Nephron (organoid): ENCODE measurements around the gene ZC3H7B.

Source experiments
- H3K27ac Mint-ChIP-seq, 3 experiments: 2 replicates each; pipeline ENCODE4 v1.8.0; 2020; ENCODE audit warnings: mixed read lengths in 3 of 3, mild to moderate bottlenecking in 2 of 3, moderate library complexity in 1 of 3
- H3K27me3 Mint-ChIP-seq: 2 replicates; pipeline ENCODE4 v1.8.0; 2021; ENCODE audit warnings: low read depth, mild to moderate bottlenecking, moderate library complexity, mixed read lengths
- H3K36me3 Mint-ChIP-seq: 2 replicates; pipeline ENCODE4 v1.8.0; 2020; ENCODE audit warnings: low read depth, mixed read lengths
- H3K4me1 Mint-ChIP-seq: 2 replicates; pipeline ENCODE4 v1.8.0; 2020; ENCODE audit warnings: mixed read lengths
- H3K4me3 Mint-ChIP-seq, 3 experiments: 2 replicates each; pipeline ENCODE4 v1.8.0; 2020; ENCODE audit warnings: mild to moderate bottlenecking in 3 of 3, mixed read lengths in 3 of 3, moderate library complexity in 2 of 3
- H3K9me3 Mint-ChIP-seq: 2 replicates; pipeline ENCODE4 v1.8.0; 2020; ENCODE audit warnings: mixed read lengths
- TF ChIP-seq, protein P1 (sequence below), 3 experiments: fragments of 200-600 bp; sonication (generic); IDR thresholded peaks; one replicate each; pipeline ENCODE4 v1.5.0; 2021; ENCODE audit warnings: antibody characterized with exemption in 3 of 3; ENCODE audit not compliant: unreplicated experiment in 3 of 3

ZC3H7B gene

DNA sequence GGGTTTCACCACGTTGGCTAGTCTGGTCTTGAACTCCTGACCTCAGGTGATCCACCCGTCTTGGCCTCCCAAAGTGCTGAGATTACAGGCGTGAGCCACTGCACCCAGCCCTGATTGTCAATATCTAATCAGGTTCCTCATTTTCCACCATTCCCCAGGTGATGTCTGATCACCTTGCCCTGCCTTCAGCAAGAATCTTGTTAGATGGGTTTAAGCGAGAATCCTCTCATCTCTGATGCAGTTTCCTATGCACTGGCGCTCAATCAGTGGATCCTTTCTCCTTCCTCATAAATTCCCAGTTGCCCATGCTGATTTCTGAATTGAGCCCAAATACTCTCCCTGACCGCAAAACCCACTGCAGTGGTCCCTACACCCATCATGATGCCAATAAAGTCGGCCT, 664 bp upstream of the ZC3H7B start:
- peak overlapping the region; percentile 39 to 78 (median 64) for H3K27ac Mint-ChIP-seq
- TF ChIP-seq, protein P1, sequence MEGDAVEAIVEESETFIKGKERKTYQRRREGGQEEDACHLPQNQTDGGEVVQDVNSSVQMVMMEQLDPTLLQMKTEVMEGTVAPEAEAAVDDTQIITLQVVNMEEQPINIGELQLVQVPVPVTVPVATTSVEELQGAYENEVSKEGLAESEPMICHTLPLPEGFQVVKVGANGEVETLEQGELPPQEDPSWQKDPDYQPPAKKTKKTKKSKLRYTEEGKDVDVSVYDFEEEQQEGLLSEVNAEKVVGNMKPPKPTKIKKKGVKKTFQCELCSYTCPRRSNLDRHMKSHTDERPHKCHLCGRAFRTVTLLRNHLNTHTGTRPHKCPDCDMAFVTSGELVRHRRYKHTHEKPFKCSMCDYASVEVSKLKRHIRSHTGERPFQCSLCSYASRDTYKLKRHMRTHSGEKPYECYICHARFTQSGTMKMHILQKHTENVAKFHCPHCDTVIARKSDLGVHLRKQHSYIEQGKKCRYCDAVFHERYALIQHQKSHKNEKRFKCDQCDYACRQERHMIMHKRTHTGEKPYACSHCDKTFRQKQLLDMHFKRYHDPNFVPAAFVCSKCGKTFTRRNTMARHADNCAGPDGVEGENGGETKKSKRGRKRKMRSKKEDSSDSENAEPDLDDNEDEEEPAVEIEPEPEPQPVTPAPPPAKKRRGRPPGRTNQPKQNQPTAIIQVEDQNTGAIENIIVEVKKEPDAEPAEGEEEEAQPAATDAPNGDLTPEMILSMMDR (IDR thresholded peaks at IDR 0.05; ENCODE audit: unreplicated experiment in 3 of 3), result no peak
- peaks cover 26% of the 10 kb centered on the region for H3K4me1 Mint-ChIP-seq
- peak overlapping the region; percentile 74 to 80 (median 79) for H3K4me3 Mint-ChIP-seq
- H3K36me3 Mint-ChIP-seq, result peaks cover 13% of the 10 kb centered on the region
- no peaks in the 10 kb centered on the region for H3K9me3 Mint-ChIP-seq
- H3K27me3 Mint-ChIP-seq, result no peaks in the 10 kb centered on the region

- no peaks in the 10 kb centered on the region for H3K27me3 Mint-ChIP-seq
- peaks cover 21% of the 10 kb centered on the region for H3K4me1 Mint-ChIP-seq
- peaks cover 10% of the 10 kb centered on the region for H3K36me3 Mint-ChIP-seq
- peak overlapping the region; percentile 90 to 92 (median 91) for H3K4me3 Mint-ChIP-seq
- peak overlapping the region; percentile 93 to 97 (median 94) for H3K27ac Mint-ChIP-seq
- TF ChIP-seq, protein P1 (IDR thresholded peaks at IDR 0.05; ENCODE audit: unreplicated experiment in 3 of 3), result no peak
- no peaks in the 10 kb centered on the region for H3K9me3 Mint-ChIP-seq
Measured at GRCh38 chr22:41302021-41302767, 869 bp downstream of the ZC3H7B start.

GRCh38 chr22:41302811-41303210, 1.5 kb downstream of the ZC3H7B start:
- no peaks in the 10 kb centered on the region for H3K9me3 Mint-ChIP-seq
- peaks cover 17% of the 10 kb centered on the region for H3K36me3 Mint-ChIP-seq
- TF ChIP-seq, protein P1 (IDR thresholded peaks at IDR 0.05; ENCODE audit: unreplicated experiment in 3 of 3), result no peak
- peak overlapping the region; percentile 93 to 97 (median 94) for H3K27ac Mint-ChIP-seq
- H3K4me1 Mint-ChIP-seq, result peaks cover 27% of the 10 kb centered on the region
- H3K4me3 Mint-ChIP-seq, result peak overlapping the region; percentile 90 to 92 (median 91)
- no peaks in the 10 kb centered on the region for H3K27me3 Mint-ChIP-seq

DNA sequence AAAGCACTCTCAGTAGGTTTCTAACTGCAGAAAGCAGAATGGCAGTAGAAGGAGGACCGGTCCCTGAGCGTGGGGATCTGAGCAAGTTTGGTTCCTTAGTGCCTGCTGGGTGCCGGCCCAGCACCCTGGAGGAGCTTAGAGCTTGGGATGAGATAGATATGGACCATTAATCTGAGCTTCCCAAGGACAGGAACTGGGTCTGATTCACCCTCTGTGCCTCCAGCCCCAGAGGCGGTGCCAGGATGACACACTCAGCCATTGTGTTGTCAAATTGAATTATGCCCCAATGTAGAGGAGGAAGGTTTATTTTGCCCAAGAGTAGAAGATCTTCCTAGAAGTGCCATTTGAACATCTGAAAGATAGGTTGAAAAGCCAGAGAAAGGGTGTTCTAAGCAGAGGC, 4.3 kb downstream of the ZC3H7B start:
- Mint-ChIP-seq H3K9me3 (no peaks in the 10 kb centered on the region), H3K27ac (peak overlapping the region in 2 of 3 experiments; percentile 38 to 50), H3K4me3 (peak overlapping the region in 2 of 3 experiments; percentile 32), H3K36me3 (peaks cover 30% of the 10 kb centered on the region), H3K27me3 (no peaks in the 10 kb centered on the region), H3K4me1 (peaks cover 36% of the 10 kb centered on the region)
- TF ChIP-seq, protein P1 (IDR thresholded peaks at IDR 0.05; ENCODE audit: unreplicated experiment in 3 of 3), result no peak

DNA sequence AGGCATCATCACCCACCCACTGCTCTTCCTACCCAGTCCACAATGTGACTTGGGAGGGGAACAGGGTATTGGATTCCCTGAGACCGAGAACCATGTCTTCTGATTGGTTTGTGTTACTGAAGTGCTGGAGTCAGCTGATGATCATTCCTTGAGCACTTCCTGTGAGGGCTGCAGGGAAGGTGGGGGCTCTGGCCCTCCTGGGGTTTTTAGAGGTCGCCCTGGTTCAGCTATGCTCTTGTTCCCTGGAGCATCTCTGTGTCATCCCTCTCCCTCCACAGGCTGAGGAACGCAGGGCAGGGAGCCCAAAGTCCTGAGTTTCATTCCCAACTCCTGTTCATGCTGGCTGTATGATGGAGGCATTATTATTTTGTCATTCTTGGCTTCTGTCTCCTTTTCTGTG, 6.7 kb downstream of the ZC3H7B start:
- no peaks in the 10 kb centered on the region for H3K9me3 Mint-ChIP-seq
- H3K4me1 Mint-ChIP-seq, result peaks cover 26% of the 10 kb centered on the region
- peaks cover 35% of the 10 kb centered on the region for H3K36me3 Mint-ChIP-seq
- peak overlapping the region; percentile 20 to 81 (median 76) for H3K27ac Mint-ChIP-seq
- peak overlapping the region in 1 of 3 experiments; percentile 1 for H3K4me3 Mint-ChIP-seq
- H3K27me3 Mint-ChIP-seq, result no peaks in the 10 kb centered on the region
- TF ChIP-seq, protein P1 (IDR thresholded peaks at IDR 0.05; ENCODE audit: unreplicated experiment in 3 of 3), result no peak

- H3K27me3 Mint-ChIP-seq, result no peaks in the 10 kb centered on the region
- H3K4me1 Mint-ChIP-seq, result peaks cover 22% of the 10 kb centered on the region
- H3K9me3 Mint-ChIP-seq, result no peaks in the 10 kb centered on the region
- H3K36me3 Mint-ChIP-seq, result peaks cover 33% of the 10 kb centered on the region
- peak overlapping the region in 1 of 3 experiments; percentile 1 for H3K4me3 Mint-ChIP-seq
- TF ChIP-seq, protein P1 (IDR thresholded peaks at IDR 0.05; ENCODE audit: unreplicated experiment in 3 of 3), result no peak
- peak overlapping the region; percentile 20 to 81 (median 67) for H3K27ac Mint-ChIP-seq
Measured at GRCh38 chr22:41308544-41308947, 7.2 kb downstream of the ZC3H7B start.
